Measurements from ENCODE around the gene PDILT. TPM values are rescaled to one million over a fixed set of nuclear protein-coding genes. Genes with fewer than 3 reads are reported as not detected.

PDILT gene
- total and polyA plus RNA-seq, 2 of the 8 experiments (the other 6 are each of a cell fraction or from before 2014, with no cell fraction given): not detected

DNA sequence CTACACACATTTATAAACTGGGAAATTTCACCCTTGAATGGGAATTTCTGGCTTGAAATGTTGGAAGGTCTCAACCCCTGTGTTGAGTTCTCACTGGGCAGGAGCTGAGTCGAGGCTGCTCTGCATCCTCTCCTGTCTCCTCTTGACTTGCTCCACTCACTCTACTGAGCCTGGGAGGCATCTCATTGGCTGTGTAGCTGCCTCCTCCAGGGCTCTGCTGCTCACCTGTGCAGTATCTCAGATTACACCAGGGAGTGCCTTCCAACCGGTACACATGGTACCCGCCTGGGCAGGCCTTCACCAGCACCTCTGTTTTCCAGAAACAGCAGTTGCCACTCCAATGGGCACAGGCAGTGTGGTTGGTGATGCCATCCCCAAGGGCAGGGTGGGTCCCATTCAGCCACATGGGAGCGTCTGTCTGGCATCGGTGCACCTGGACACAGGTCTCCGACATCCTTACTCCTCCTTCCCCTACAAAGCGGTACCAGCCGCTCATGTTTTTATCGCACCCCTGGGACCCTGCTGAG lies 80.9 kb downstream of the PDILT start (continued):
- TF ChIP-seq CBX8 (IDR thresholded peaks at IDR 0.05; ENCODE audit: borderline replicate concordance, low read depth, low read length) (no peak), RBBP5 (IDR thresholded peaks at IDR 0.05; ENCODE audit: borderline replicate concordance, low read depth, low read length) (no peak), SUZ12 (IDR thresholded peaks at IDR 0.05; ENCODE audit: low read length) (no peak), CBX5 (IDR thresholded peaks at IDR 0.05; ENCODE audit: low read depth, low read length) (no peak), CEBPB (IDR thresholded peaks at IDR 0.05; ENCODE audit: low read depth, low read length) (no peak), ZNF274 (IDR thresholded peaks at IDR 0.05; ENCODE audit: borderline replicate concordance, extremely low read depth, low read length) (no peak), NRF1 (IDR thresholded peaks at IDR 0.05; ENCODE audit: low read depth, low read length) (no peak), SAP30 (IDR thresholded peaks at IDR 0.05; ENCODE audit: insufficient read depth, insufficient replicate concordance, low read length) (no peak)
- TF ChIP-seq, protein P1, sequence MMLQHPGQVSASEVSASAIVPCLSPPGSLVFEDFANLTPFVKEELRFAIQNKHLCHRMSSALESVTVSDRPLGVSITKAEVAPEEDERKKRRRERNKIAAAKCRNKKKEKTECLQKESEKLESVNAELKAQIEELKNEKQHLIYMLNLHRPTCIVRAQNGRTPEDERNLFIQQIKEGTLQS (IDR thresholded peaks at IDR 0.05; ENCODE audit: insufficient read depth, low read depth, low read length): no peak

Data from H1 (cell line).